ENCODE data around the gene PTN. TPM values are rescaled to one million over a fixed set of nuclear protein-coding genes. Genes with fewer than 3 reads are reported as not detected.

The PTN gene
- total and polyA plus RNA-seq, 9 of the 15 experiments (the other 6 are each of a cell fraction or from before 2014, with no cell fraction given) = not detected

DNA sequence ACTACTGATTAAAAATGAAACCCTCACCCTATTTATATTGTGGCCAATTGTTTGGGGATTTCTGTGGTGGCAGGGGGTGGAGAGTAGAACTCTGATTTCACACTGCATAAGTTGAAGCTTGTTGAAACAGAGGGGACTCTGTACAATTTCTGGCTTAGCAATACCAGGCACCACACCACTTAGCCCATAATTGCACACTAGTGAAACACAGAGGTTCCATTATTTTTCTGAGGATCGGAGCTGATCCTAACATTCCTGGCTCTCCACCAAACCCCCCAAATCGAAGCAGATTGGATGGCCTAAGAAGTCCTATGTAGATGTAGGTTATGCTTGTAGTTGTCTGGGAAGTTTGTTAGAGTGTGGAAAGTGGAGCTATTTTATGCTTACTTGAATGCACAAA is 47.0 kb downstream of the PTN start:
- H3K27me3 ChIP-seq (ENCODE audit: control insufficient read depth in 2 of 2, insufficient read depth in 2 of 2, low read length in 2 of 2) = no peaks in the 10 kb centered on the region
- H2AFZ ChIP-seq (ENCODE audit: low read depth, low read length) = no peak overlapping the region
- DNase-seq (ENCODE audit: extremely low read depth in 1 of 4, low spot score in 3 of 4) (no peak), FAIRE-seq (no peak), ATAC-seq (no peak)
- no peak overlapping the region for H3K27ac ChIP-seq (ENCODE audit: extremely low read depth, low read depth, low read length)
- no peak overlapping the region for H3K4me2 ChIP-seq (ENCODE audit: insufficient read depth, low read length)
- H3K79me2 ChIP-seq (ENCODE audit: control insufficient read depth, insufficient read depth, low read length) = no peaks in the 10 kb centered on the region
- ChIA-PET CTCF (ENCODE audit: low intra/inter-chr PET ratio) (no interaction called here), POLR2A (no interaction called here)
- WGBS (ENCODE audit: insufficient coverage, low coverage, missing lambda C conversion rate) = 3% methylated on average over 2 of the region's 2 CpGs
- in situ Hi-C loops (cut with MboI) = no loop called here
- no peak overlapping the region for H3K9ac ChIP-seq (ENCODE audit: insufficient read depth in 1 of 2, low read depth in 2 of 2, low read length in 2 of 2)
- no peaks in the 10 kb centered on the region for H3K9me3 ChIP-seq (replicated peaks; ENCODE audit: control insufficient read depth, insufficient read depth, low read depth, low read length)
- H3K4me3 ChIP-seq = no peak overlapping the region
- intact Hi-C loops (cut with micrococcal nuclease) = no loop called here
- no TSS peak for BruUV-seq (replicated peaks)
- H3K36me3 ChIP-seq (ENCODE audit: control insufficient read depth, insufficient read depth, low read length) = no peaks in the 10 kb centered on the region
- no peaks in the 10 kb centered on the region for H3K4me1 ChIP-seq (replicated peaks in 1 of 2; ENCODE audit: control insufficient read depth in 2 of 2, insufficient read depth in 2 of 2, low read length in 2 of 2)
- no peaks in the 10 kb centered on the region for H3K9me1 ChIP-seq (ENCODE audit: control insufficient read depth, insufficient read depth, low read length)
- no peak for TF ChIP-seq ZNF584 (CRISPR knock-in tag; IDR thresholded peaks at IDR 0.05; ENCODE audit: low read depth)
- no peak for TF ChIP-seq ZNF143 (CRISPR knock-in tag; IDR thresholded peaks at IDR 0.05)
- no peaks in the 10 kb centered on the region for H4K20me1 ChIP-seq (replicated peaks; ENCODE audit: control insufficient read depth, insufficient read depth, low read length)

DNA sequence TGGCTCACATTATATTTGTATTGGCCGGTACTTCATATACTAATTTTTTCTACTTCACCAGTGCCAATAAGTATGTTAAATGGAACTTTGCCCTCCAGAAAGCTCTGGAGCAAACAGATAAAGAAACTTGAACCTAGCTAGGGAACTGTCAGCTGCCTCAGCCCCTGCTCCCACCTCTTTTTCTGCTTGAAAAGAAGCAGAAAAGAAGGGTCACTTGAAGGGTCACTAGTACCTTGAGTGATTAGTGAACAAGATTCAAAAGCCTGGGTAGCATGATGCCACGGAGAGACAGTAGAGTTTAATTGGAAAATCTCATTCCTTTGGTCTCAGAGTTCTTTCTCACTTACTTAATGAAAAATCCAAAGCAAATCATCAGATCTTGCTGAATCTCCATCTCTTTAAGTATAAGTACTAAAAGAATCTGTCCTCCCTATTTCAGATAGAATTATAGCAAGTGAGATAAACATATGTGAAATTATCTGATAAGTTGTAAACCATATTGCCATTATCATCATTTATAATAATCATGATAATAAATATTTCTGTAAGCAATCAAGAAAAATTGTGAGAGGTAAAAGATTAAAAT is 47.7 kb downstream of the PTN start:
- no peaks in the 10 kb centered on the region for H3K27me3 ChIP-seq (ENCODE audit: control insufficient read depth in 2 of 2, insufficient read depth in 2 of 2, low read length in 2 of 2)
- ChIA-PET CTCF (ENCODE audit: low intra/inter-chr PET ratio) (no interaction called here), POLR2A (interaction anchor here (0.7 kb wide), 1 partner anchor 1133 kb away, joined by 3 read pairs; no protein-coding TSS in a partner anchor)
- FAIRE-seq (no peak), DNase-seq (ENCODE audit: extremely low read depth in 1 of 4, low spot score in 3 of 4) (no peak), ATAC-seq (no peak)
- H4K20me1 ChIP-seq (replicated peaks; ENCODE audit: control insufficient read depth, insufficient read depth, low read length) = no peaks in the 10 kb centered on the region
- no TSS peak for BruUV-seq (replicated peaks)
- H3K9ac ChIP-seq (ENCODE audit: insufficient read depth in 1 of 2, low read depth in 2 of 2, low read length in 2 of 2) = no peak overlapping the region
- H3K9me3 ChIP-seq (replicated peaks; ENCODE audit: control insufficient read depth, insufficient read depth, low read depth, low read length) = no peaks in the 10 kb centered on the region
- no peak overlapping the region for H3K4me3 ChIP-seq
- H3K4me1 ChIP-seq (replicated peaks in 1 of 2; ENCODE audit: control insufficient read depth in 2 of 2, insufficient read depth in 2 of 2, low read length in 2 of 2) = no peaks in the 10 kb centered on the region
- H3K4me2 ChIP-seq (ENCODE audit: insufficient read depth, low read length) = no peak overlapping the region
- intact Hi-C loops (cut with micrococcal nuclease) (no loop called here), in situ Hi-C loops (cut with MboI) (no loop called here)
- no peaks in the 10 kb centered on the region for H3K79me2 ChIP-seq (ENCODE audit: control insufficient read depth, insufficient read depth, low read length)
- H3K36me3 ChIP-seq (ENCODE audit: control insufficient read depth, insufficient read depth, low read length) = no peaks in the 10 kb centered on the region
- TF ChIP-seq CREBBP (IDR thresholded peaks at IDR 0.05; ENCODE audit: low read depth, low read length) (no peak), PTTG1 (tag; IDR thresholded peaks at IDR 0.05; ENCODE audit: low read depth) (no peak), GTF2A2 (tag; IDR thresholded peaks at IDR 0.05) (no peak), NFIC (IDR thresholded peaks at IDR 0.05) (no peak), ZFPM2 (CRISPR knock-in tag; IDR thresholded peaks at IDR 0.05) (no peak), CBX2 (IDR thresholded peaks at IDR 0.05; ENCODE audit: insufficient read depth, low read length, poor library complexity, severe bottlenecking) (no peak)
- TF ChIP-seq, protein P1, sequence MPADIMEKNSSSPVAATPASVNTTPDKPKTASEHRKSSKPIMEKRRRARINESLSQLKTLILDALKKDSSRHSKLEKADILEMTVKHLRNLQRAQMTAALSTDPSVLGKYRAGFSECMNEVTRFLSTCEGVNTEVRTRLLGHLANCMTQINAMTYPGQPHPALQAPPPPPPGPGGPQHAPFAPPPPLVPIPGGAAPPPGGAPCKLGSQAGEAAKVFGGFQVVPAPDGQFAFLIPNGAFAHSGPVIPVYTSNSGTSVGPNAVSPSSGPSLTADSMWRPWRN (IDR thresholded peaks at IDR 0.05; ENCODE audit: low read depth) = no peak
- no peak overlapping the region for H2AFZ ChIP-seq (ENCODE audit: low read depth, low read length)
- WGBS (ENCODE audit: insufficient coverage, low coverage, missing lambda C conversion rate) = 7% methylated on average over 2 of the region's 2 CpGs
- no peaks in the 10 kb centered on the region for H3K9me1 ChIP-seq (ENCODE audit: control insufficient read depth, insufficient read depth, low read length)
- no peak overlapping the region for H3K27ac ChIP-seq (ENCODE audit: extremely low read depth, low read depth, low read length)
